ENCODE data around the gene MSI2. TPM values are rescaled to one million over a fixed set of nuclear protein-coding genes. Genes with fewer than 3 reads are reported as not detected.
A peak's percentile ranks its signal among the peaks of the same experiment; 100 is the strongest.

The MSI2 gene
- total RNA-seq, 1 donor from 2014 or later, result 110 TPM

GRCh38 chr17:57645950-57646665, 389.8 kb downstream of the MSI2 start:
- intact Hi-C loops (cut with DNase I), result no loop called here
- no peak for ATAC-seq (ENCODE audit: poor library complexity)
- DNase-seq, result no peak

- intact Hi-C loops (cut with DNase I), result no loop called here
- no peak for DNase-seq
Observed at GRCh38 chr17:57648720-57649119, 392.4 kb downstream of the MSI2 start.

GRCh38 chr17:57649191-57649590, 392.9 kb downstream of the MSI2 start:
- intact Hi-C loops (cut with DNase I), result no loop called here
- ATAC-seq (ENCODE audit: poor library complexity) (no peak), DNase-seq (no peak)

More at GRCh38 chr17:57648720-57649119, 392.4 kb downstream of the MSI2 start:
- no peak for ATAC-seq (ENCODE audit: poor library complexity)

GRCh38 chr17:57649731-57650484, 393.6 kb downstream of the MSI2 start:
- ATAC-seq (ENCODE audit: poor library complexity), result no peak
- DNase-seq, result no peak
- intact Hi-C loops (cut with DNase I), result no loop called here

- DNase-seq, result no peak
- no peak for ATAC-seq (ENCODE audit: poor library complexity)
- intact Hi-C loops (cut with DNase I), result no loop called here
Observed at GRCh38 chr17:57650548-57650947, 394.2 kb downstream of the MSI2 start.

GRCh38 chr17:57651451-57651850, 395.1 kb downstream of the MSI2 start:
- DNase-seq (no peak), ATAC-seq (ENCODE audit: poor library complexity) (no peak)
- intact Hi-C loops (cut with DNase I), result no loop called here

- intact Hi-C loops (cut with DNase I), result no loop called here
- no peak for ATAC-seq (ENCODE audit: poor library complexity)
- no peak for DNase-seq
Observed at GRCh38 chr17:57651996-57652395, 395.7 kb downstream of the MSI2 start.

GRCh38 chr17:57652811-57653210, 396.5 kb downstream of the MSI2 start:
- intact Hi-C loops (cut with DNase I), result no loop called here
- no peak for ATAC-seq (ENCODE audit: poor library complexity)
- DNase-seq, result no peak

GRCh38 chr17:57653279-57653678, 397.0 kb downstream of the MSI2 start:
- intact Hi-C loops (cut with DNase I), result no loop called here
- no peak for ATAC-seq (ENCODE audit: poor library complexity)
- DNase-seq, result no peak

- intact Hi-C loops (cut with DNase I), result no loop called here
Observed at GRCh38 chr17:57654040-57654775, 397.9 kb downstream of the MSI2 start.

GRCh38 chr17:57655553-57655952, 399.2 kb downstream of the MSI2 start:
- intact Hi-C loops (cut with DNase I), result no loop called here
- ATAC-seq (ENCODE audit: poor library complexity) (no peak), DNase-seq (no peak)

More at GRCh38 chr17:57654040-57654775, 397.9 kb downstream of the MSI2 start:
- ATAC-seq (ENCODE audit: poor library complexity), result no peak
- no peak for DNase-seq

GRCh38 chr17:57657211-57657610, 400.9 kb downstream of the MSI2 start:
- intact Hi-C loops (cut with DNase I), result no loop called here
- no peak for DNase-seq
- no peak for ATAC-seq (ENCODE audit: poor library complexity)

GRCh38 chr17:57662041-57662440, 405.7 kb downstream of the MSI2 start:
- DNase-seq (no peak), ATAC-seq (ENCODE audit: poor library complexity) (no peak)
- intact Hi-C loops (cut with DNase I), result no loop called here

GRCh38 chr17:57662644-57663308, 406.5 kb downstream of the MSI2 start:
- intact Hi-C loops (cut with DNase I), result no loop called here
- ATAC-seq (ENCODE audit: poor library complexity), result peak; percentile 98
- peak; percentile 97 for DNase-seq

- no peak for DNase-seq
- intact Hi-C loops (cut with DNase I), result no loop called here
- ATAC-seq (ENCODE audit: poor library complexity), result no peak
Observed at GRCh38 chr17:57663326-57664070, 407.2 kb downstream of the MSI2 start.

GRCh38 chr17:57665128-57665527, 408.8 kb downstream of the MSI2 start:
- no peak for ATAC-seq (ENCODE audit: poor library complexity)
- intact Hi-C loops (cut with DNase I), result loop anchor here (5.0 kb wide), 1 partner anchor 68 kb away; no protein-coding TSS in a partner anchor
- no peak for DNase-seq

GRCh38 chr17:57665696-57666095, 409.4 kb downstream of the MSI2 start:
- no peak for ATAC-seq (ENCODE audit: poor library complexity)
- no peak for DNase-seq
- intact Hi-C loops (cut with DNase I), result loop anchor here (5.0 kb wide), 1 partner anchor 68 kb away; no protein-coding TSS in a partner anchor

GRCh38 chr17:57666201-57666870, 410.0 kb downstream of the MSI2 start:
- intact Hi-C loops (cut with DNase I), result loop anchor here (5.0 kb wide), 1 partner anchor 69 kb away; no protein-coding TSS in a partner anchor
- ATAC-seq (ENCODE audit: poor library complexity), result no peak
- no peak for DNase-seq

Measured in Right ventricle myocardium superior (tissue), 1 donor.